GM23338 (cell line): ENCODE data around the gene GCN1.

Experiments
- CREB1 ChIP-seq: fragments of 250-450 bp; sonication (Bioruptor Pico); IDR thresholded peaks from 2 replicates; pipeline ENCODE4 v1.5.0; 2020; ENCODE audit warnings: low read depth, mild to moderate bottlenecking, moderate library complexity
- JUNB ChIP-seq: IDR thresholded peaks from one replicate; pipeline ENCODE4 v1.6.1; 2016; ENCODE audit warnings: antibody characterized with exemption; ENCODE audit not compliant: unreplicated experiment
- POLR2AphosphoS5 ChIP-seq: IDR thresholded peaks from 2 replicates; pipeline ENCODE4 v1.6.1; 2016; ENCODE audit warnings: antibody characterized with exemption, low read depth
- TF ChIP-seq, protein P1 (sequence below), 2 experiments: fragments of 200-600 bp in 1 of 2; sonication (generic) in 1 of 2; conservative IDR thresholded peaks; 2 replicates each; pipeline versions ENCODE4 v1.5.1 to v1.6.1; 2016 to 2017; ENCODE audit warnings: antibody characterized with exemption in 2 of 2, low read depth in 2 of 2, mild to moderate bottlenecking in 2 of 2, moderate library complexity in 1 of 2

DNA sequence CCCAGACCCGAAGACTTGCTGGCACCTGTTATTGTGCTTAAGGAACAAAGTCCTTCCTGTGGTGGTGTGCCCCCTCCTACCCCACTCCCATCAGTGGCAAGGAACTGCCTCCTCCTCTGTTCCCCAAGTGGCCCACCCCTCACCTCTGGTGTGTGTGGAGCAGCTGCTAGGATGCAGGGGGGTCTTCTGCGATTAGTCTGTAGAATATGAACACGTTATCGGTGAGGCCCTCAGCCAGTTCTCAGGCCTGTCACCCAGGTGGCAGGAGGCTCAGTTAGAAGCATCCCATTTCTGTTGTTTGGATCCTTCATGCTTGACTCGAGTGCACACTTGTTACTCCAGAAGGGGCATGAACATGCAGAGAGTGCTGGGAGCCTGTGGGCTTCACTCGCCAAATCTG lies 117.3 kb downstream of the GCN1 start:
- TF ChIP-seq CREB1 (CRISPR knock-in tag) (no peak), POLR2AphosphoS5 (no peak), JUNB (no peak)
- TF ChIP-seq, protein P1, sequence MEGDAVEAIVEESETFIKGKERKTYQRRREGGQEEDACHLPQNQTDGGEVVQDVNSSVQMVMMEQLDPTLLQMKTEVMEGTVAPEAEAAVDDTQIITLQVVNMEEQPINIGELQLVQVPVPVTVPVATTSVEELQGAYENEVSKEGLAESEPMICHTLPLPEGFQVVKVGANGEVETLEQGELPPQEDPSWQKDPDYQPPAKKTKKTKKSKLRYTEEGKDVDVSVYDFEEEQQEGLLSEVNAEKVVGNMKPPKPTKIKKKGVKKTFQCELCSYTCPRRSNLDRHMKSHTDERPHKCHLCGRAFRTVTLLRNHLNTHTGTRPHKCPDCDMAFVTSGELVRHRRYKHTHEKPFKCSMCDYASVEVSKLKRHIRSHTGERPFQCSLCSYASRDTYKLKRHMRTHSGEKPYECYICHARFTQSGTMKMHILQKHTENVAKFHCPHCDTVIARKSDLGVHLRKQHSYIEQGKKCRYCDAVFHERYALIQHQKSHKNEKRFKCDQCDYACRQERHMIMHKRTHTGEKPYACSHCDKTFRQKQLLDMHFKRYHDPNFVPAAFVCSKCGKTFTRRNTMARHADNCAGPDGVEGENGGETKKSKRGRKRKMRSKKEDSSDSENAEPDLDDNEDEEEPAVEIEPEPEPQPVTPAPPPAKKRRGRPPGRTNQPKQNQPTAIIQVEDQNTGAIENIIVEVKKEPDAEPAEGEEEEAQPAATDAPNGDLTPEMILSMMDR (conservative IDR thresholded peaks at IDR 0.05; ENCODE audit: low read depth in 2 of 2) = no peak
